M059J (cell line): ENCODE measurements around the gene TSPAN18. TPM values are rescaled to one million over a fixed set of nuclear protein-coding genes. Genes with fewer than 3 reads are reported as not detected.
A peak's percentile ranks its signal among the peaks of the same experiment; 100 is the strongest.

Experiments
- DNase-seq: peaks from one replicate; pipeline ENCODE4 v3.0.0-alpha.2; 2012; ENCODE audit warnings: low read depth
- total RNA-seq: library from RNA; depleted of rRNA; stranded (reverse); fragments of >200 nt; shearing (Covaris generic); gene quantifications from 2 replicates; pipeline ENCODE4 v1.2.3, GENCODE V29; 2014; rRNA removed

TSPAN18 gene
- total RNA-seq, result 1.1 and 2.5 TPM in 2 replicates

GRCh38 chr11:44726283-44727113 lies at the start of gene TSPAN18:
Gene TSPAN18, plus strand, starts transcription at chr11:44726962. Its CDS starts 179,455 bp downstream, at chr11:44906417.
- no peak for DNase-seq

DNA sequence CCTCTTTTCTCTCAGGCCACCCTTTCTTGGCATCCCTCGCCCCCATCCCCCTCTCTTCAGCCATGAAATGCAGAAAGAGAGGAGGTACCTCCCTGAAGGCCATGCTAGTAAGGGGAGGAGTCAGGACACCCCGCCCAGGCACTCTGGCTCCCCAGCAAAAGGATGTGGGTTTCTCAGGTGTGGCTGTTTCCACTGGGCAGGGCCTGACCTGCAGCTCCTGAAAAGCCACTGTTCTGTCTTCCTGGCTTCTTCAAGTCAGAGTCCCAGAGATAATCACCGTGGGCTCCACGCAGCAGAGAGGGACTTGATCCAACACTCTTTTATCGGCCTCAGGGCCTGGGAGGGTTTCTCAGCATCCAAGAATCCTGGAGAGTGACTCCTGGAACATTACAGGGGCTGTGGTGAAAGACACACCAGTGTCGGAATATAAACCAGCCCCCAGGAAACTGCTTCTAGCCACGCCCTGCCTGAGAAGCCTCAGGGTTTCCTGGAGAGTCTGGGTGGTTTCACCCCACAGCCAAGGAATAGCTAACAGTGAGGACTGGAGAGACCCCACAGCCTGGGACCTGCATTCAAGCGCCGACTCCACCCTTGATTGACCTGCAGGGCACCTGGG lies 45.7 kb upstream of the TSPAN18 start:
- DNase-seq, result peak; percentile 88

DNA sequence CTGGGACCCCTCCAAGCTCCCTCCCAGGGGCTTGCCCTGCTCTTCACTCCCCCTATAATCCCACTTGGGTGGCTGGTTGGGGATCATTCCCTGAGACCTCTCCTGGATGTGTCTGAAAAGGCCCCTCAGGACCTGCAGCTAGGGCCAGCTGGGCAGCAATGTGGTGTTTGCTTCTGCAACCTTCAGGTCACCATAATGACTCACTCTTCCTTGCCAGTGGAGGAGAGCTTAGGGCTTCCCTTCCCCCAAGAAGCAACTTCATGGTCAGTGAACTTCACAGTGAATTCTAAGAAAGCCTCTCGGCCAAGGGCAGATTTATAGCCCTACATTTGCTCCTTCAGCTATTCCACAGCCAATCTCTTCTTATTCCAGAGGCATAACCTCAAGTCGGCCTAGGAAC lies 45.1 kb upstream of the TSPAN18 start:
- peak; percentile 88 for DNase-seq

- DNase-seq, result no peak
These were observed 41.9 kb upstream of the TSPAN18 start for GRCh38 chr11:44684859-44685281.

- DNase-seq, result no peak
These were observed 39.4 kb upstream of the TSPAN18 start for GRCh38 chr11:44687388-44687787.

GRCh38 chr11:44689265-44689664 lies 37.5 kb upstream of the TSPAN18 start:
- DNase-seq, result no peak

GRCh38 chr11:44690651-44691050 lies 36.1 kb upstream of the TSPAN18 start:
- no peak for DNase-seq

- no peak for DNase-seq
These were observed 34.3 kb upstream of the TSPAN18 start for GRCh38 chr11:44692460-44692859.

GRCh38 chr11:44693654-44694119 lies 33.1 kb upstream of the TSPAN18 start:
- DNase-seq, result no peak

- no peak for DNase-seq
These were observed 32.3 kb upstream of the TSPAN18 start for GRCh38 chr11:44694443-44694842.

DNA sequence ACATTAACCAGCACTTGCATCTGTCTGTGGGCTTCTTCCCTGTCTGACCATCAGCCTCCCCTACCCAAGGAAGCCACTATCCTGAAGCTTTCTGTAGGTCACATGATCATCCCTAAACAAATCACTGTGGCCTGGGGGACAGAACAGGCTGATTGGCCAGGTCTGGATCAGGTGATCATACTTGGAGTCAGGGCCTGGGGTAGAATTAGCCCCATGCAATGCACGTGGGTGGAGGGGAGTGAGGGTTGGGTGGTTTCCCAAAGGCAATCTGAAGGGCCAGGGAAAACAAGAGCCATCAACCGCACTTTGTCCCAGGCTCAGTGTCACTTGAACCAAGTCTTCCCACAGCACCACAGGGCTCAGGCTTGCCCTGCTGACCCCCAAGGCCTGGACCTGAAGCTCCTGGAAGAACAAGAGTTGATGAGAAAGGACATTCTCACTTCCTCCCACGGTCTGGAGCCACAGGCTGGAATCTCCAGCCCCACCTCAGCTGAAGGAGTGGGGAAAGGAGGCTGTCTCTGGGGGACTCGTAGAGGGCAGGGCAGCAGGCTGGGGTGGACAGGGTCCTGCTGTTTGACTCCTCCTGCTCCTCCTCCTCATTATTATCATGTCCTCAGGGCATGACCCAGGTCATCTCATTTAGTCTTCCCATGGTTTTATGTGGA lies 31.5 kb upstream of the TSPAN18 start:
- DNase-seq, result no peak

GRCh38 chr11:44698252-44698912 lies 28.4 kb upstream of the TSPAN18 start:
- no peak for DNase-seq

GRCh38 chr11:44699497-44700408 lies 27.0 kb upstream of the TSPAN18 start:
- no peak for DNase-seq

DNA sequence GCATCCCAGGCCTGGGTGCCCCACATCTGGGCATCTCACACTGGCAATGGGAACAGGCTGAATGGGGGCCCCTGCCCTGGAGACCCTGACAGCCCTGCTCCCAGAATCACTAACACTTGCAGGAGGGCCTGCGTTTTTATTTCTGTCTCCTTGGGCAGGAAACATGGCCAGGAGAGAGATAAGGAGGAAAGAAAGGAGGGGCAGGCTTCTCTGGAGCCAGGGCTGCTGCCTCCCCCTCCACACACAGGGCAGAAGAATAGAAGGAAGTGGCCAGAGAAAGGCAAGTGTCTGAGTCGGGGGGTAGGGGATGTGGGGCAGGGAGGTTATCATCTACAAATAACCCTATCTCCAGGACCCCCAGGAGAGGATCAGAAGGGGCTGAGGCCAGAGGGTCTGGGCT lies 25.5 kb upstream of the TSPAN18 start:
- DNase-seq, result no peak

- DNase-seq, result peak; percentile 71
These were observed 23.9 kb upstream of the TSPAN18 start for GRCh38 chr11:44702889-44703288.

DNA sequence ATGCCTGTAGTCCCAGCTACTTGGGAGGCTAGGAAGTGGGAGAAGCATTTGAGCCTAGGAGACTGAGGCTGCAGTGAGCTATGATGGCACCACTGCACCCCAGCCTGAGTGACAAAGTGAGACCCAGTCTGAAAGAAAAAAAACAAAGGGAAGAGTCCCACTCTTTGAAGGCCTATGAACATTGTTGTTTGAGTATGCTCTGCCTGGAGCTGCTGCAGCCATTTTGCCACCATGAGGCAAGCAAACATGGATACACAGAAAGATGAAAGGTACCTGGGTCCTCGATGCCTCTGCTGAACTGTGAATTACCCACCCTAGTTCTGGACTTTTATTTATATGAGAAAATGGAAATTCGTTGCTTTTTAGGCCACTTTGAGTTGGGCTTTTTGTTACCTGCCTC lies 19.7 kb upstream of the TSPAN18 start:
- no peak for DNase-seq

DNA sequence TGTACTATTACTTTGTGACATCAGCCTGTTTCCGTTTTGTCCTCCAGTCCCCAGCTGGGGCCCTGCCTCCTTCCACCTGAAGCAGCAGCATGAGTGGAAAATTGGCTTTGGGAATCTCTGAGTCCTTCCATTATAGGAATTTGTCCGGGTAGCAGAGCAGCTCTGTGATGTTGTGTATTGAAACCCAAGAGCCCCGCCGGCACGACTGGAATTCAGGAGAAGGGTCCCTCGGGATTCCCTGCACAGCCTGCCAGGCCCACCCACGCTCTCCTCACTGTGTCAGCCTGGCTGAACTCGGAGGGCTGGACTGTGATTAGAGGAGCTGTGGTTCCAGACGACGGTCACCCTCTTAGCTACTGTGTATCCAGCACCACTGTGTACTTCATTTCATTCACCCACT lies 18.8 kb upstream of the TSPAN18 start:
- DNase-seq, result no peak

DNA sequence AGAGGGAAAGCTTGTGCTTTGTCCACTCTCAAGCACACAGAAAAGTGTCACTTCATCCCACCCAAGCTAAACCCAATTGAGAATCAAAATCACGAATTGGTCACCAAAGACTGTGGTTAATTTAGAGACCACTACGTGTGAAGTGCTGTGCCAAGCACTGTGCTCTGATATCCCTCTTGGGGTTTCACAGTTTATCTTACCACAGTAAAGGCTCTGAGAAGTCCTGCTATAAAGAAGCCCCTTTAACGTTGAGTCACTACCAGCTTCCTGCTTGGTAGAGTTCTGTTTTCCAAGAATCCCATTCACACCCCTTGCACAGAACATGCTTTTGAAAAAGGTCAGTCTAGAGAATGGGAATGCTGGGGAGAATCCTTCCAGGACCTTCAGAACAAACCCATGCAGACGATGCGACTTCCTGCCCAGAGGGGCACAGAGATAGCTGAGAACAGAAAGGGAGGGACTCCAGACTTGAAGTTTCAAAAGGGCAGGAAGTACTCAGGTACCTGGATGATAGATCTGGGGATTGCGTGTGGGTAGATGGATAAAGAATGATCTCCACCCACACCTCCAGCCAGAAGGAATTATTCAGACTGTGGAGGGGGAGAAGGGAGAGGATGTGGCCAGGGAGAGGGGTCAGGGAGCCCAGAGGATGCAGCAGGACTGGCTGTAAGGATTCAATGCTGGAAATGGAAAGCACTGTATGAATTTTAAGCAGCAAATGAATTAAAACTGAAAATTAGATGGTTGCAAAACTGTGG lies 18.1 kb upstream of the TSPAN18 start:
- no peak for DNase-seq

GRCh38 chr11:44709281-44709562 lies 17.5 kb upstream of the TSPAN18 start:
- peak; percentile 84 for DNase-seq

- DNase-seq, result peak; percentile 80
These were observed 16.8 kb upstream of the TSPAN18 start for GRCh38 chr11:44709966-44710365.
